ENCODE results near the gene FAM13C.
"Not testable (repeated sequence)": the region's sequence is repeated elsewhere in the genome, so short reads cannot be mapped to it uniquely, and the experiment has no call there.

The FAM13C gene

GRCh38 chr10:59225211-59225610 is 137.1 kb downstream of the FAM13C start:
- no peak overlapping the region for H3K4me3 ChIP-seq (ENCODE audit: low read depth, low read length)
- DNase-seq (ENCODE audit: low read depth) = no peak
- TF ChIP-seq CTCF (IDR thresholded peaks at IDR 0.05; ENCODE audit: insufficient read depth, low read depth, low read length, missing control alignments) = no peak

GRCh38 chr10:59223597-59223996 is 138.8 kb downstream of the FAM13C start:
- not testable (repeated sequence) for H3K4me3 ChIP-seq (ENCODE audit: low read depth, low read length); DNase-seq (ENCODE audit: low read depth)

- DNase-seq (ENCODE audit: low read depth) = no peak
- TF ChIP-seq CTCF (IDR thresholded peaks at IDR 0.05; ENCODE audit: insufficient read depth, low read depth, low read length, missing control alignments) = no peak
- H3K4me3 ChIP-seq (ENCODE audit: low read depth, low read length) = no peak overlapping the region
These were observed 139.6 kb downstream of the FAM13C start for GRCh38 chr10:59222788-59223187.

GRCh38 chr10:59216178-59216869 is 146.0 kb downstream of the FAM13C start:
- TF ChIP-seq CTCF (IDR thresholded peaks at IDR 0.05; ENCODE audit: insufficient read depth, low read depth, low read length, missing control alignments) = no peak
- DNase-seq (ENCODE audit: low read depth) = no peak
- H3K4me3 ChIP-seq (ENCODE audit: low read depth, low read length) = no peak overlapping the region

GRCh38 chr10:59214160-59214559 is 148.2 kb downstream of the FAM13C start:
- TF ChIP-seq CTCF (IDR thresholded peaks at IDR 0.05; ENCODE audit: insufficient read depth, low read depth, low read length, missing control alignments) = no peak
- no peak for DNase-seq (ENCODE audit: low read depth)

GRCh38 chr10:59212301-59212798 is 150.0 kb downstream of the FAM13C start:
- no peak for TF ChIP-seq CTCF (IDR thresholded peaks at IDR 0.05; ENCODE audit: insufficient read depth, low read depth, low read length, missing control alignments)
- no peak for DNase-seq (ENCODE audit: low read depth)
- no peak overlapping the region for H3K4me3 ChIP-seq (ENCODE audit: low read depth, low read length)

More at GRCh38 chr10:59214160-59214559, 148.2 kb downstream of the FAM13C start:
- H3K4me3 ChIP-seq (ENCODE audit: low read depth, low read length) = no peak overlapping the region

- no peak for DNase-seq (ENCODE audit: low read depth)
- H3K4me3 ChIP-seq (ENCODE audit: low read depth, low read length) = no peak overlapping the region
- no peak for TF ChIP-seq CTCF (IDR thresholded peaks at IDR 0.05; ENCODE audit: insufficient read depth, low read depth, low read length, missing control alignments)
These were observed 156.1 kb downstream of the FAM13C start for GRCh38 chr10:59206204-59206720.

Data from GM12865 (cell line).